ENCODE data around the gene ST3GAL2.

- TF ChIP-seq CTCF (IDR thresholded peaks at IDR 0.05; ENCODE audit: insufficient read depth, low read length, poor library complexity, severe bottlenecking) = no peak
- no peak for TF ChIP-seq EZH2phosphoT487 (conservative IDR thresholded peaks at IDR 0.05; ENCODE audit: low read length)
These were observed 28.2 kb downstream of the ST3GAL2 start for GRCh38 chr16:70410734-70411133.
